Measurements from ENCODE around the gene DPH1.
"Not testable (repeated sequence)": the region's sequence is repeated elsewhere in the genome, so short reads cannot be mapped to it uniquely, and the experiment has no call there.

Gene DPH1

GRCh38 chr17:2008332-2009126 lies 21.4 kb upstream of the DPH1 start:
- DNase-seq (ENCODE audit: low read depth, low spot score), result no peak

GRCh38 chr17:2009737-2010136 lies 20.2 kb upstream of the DPH1 start:
- no peak for DNase-seq (ENCODE audit: low read depth, low spot score)

- peak; percentile 54 for DNase-seq (ENCODE audit: low read depth, low spot score)
Measured at GRCh38 chr17:2011411-2012371, 18.3 kb upstream of the DPH1 start.

GRCh38 chr17:2012499-2012898 lies 17.5 kb upstream of the DPH1 start:
- DNase-seq (ENCODE audit: low read depth, low spot score), result no peak

GRCh38 chr17:2013220-2013993 lies 16.5 kb upstream of the DPH1 start:
- DNase-seq (ENCODE audit: low read depth, low spot score), result not testable (repeated sequence)

GRCh38 chr17:2013994-2014317 lies 16.0 kb upstream of the DPH1 start:
- no peak for DNase-seq (ENCODE audit: low read depth, low spot score)

- DNase-seq (ENCODE audit: low read depth, low spot score), result no peak
Measured at GRCh38 chr17:2015314-2015713, 14.6 kb upstream of the DPH1 start.

- no peak for DNase-seq (ENCODE audit: low read depth, low spot score)
Measured at GRCh38 chr17:2016494-2016893, 13.5 kb upstream of the DPH1 start.

- DNase-seq (ENCODE audit: low read depth, low spot score), result no peak
Measured at GRCh38 chr17:2017274-2017941, 12.5 kb upstream of the DPH1 start.

- no peak for DNase-seq (ENCODE audit: low read depth, low spot score)
Measured at GRCh38 chr17:2018716-2019510, 11.0 kb upstream of the DPH1 start.

- no peak for DNase-seq (ENCODE audit: low read depth, low spot score)
Measured at GRCh38 chr17:2019723-2020122, 10.2 kb upstream of the DPH1 start.

- DNase-seq (ENCODE audit: low read depth, low spot score), result peak; percentile 46
Measured at GRCh38 chr17:2020721-2021120, 9.2 kb upstream of the DPH1 start.

GRCh38 chr17:2022647-2023240 lies 7.2 kb upstream of the DPH1 start:
- no peak for DNase-seq (ENCODE audit: low read depth, low spot score)

GRCh38 chr17:2023256-2023655 lies 6.7 kb upstream of the DPH1 start:
- DNase-seq (ENCODE audit: low read depth, low spot score), result no peak

- DNase-seq (ENCODE audit: low read depth, low spot score), result no peak
Measured at GRCh38 chr17:2023692-2024571, 6.0 kb upstream of the DPH1 start.

- DNase-seq (ENCODE audit: low read depth, low spot score), result no peak
Measured at GRCh38 chr17:2024572-2025219, 5.3 kb upstream of the DPH1 start.

- no peak for DNase-seq (ENCODE audit: low read depth, low spot score)
Measured at GRCh38 chr17:2025220-2025621, 4.7 kb upstream of the DPH1 start, which contains the start of gene RTN4RL1. TSS of gene RTN4RL1 (minus strand) at chr17:2025334. CDS start at chr17:2024865, 469 bp downstream.

GRCh38 chr17:2025622-2026309 lies 4.2 kb upstream of the DPH1 start:
- no peak for DNase-seq (ENCODE audit: low read depth, low spot score)
